ENCODE results near the gene POC5.

Gene POC5

DNA sequence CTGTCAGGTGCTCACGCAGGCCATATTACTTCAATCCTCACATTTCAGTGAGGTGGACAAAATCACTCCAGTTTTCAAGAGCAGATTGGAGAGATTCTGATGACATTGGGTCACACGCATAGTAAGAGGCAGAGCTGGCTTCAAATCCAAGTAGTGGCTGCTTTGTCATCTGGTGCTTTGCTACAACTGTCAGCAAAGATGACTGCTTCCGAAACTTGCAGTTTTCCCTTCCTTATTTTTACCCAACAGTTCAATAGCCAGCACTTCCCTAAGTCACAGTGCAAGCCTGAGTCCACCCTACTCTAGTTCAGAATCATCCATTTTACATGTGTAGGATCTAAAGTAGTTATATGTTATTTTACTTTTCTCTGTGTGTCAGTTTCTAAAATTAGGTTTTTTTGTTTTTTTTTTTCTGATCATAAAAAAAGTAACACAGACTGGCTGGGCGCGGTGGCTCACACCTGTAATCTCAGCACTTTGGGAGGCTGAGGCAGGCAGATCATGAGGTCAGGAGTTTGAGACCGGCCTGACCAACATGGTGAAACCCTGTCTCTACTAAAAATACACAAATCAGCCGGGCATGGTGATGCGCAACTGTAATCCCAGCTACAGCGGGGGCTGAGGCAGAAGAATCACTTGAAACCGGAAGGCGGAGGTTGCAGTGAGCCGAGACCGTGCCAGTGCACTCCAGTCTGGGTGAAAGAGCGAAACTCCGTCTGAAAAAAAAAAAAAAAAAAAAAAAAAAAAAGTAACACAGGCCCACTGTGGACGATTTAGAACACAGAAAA, 56.4 kb downstream of the POC5 start:
- no peak for DNase-seq (ENCODE audit: low read depth in 2 of 2, low spot score in 1 of 2)

DNA sequence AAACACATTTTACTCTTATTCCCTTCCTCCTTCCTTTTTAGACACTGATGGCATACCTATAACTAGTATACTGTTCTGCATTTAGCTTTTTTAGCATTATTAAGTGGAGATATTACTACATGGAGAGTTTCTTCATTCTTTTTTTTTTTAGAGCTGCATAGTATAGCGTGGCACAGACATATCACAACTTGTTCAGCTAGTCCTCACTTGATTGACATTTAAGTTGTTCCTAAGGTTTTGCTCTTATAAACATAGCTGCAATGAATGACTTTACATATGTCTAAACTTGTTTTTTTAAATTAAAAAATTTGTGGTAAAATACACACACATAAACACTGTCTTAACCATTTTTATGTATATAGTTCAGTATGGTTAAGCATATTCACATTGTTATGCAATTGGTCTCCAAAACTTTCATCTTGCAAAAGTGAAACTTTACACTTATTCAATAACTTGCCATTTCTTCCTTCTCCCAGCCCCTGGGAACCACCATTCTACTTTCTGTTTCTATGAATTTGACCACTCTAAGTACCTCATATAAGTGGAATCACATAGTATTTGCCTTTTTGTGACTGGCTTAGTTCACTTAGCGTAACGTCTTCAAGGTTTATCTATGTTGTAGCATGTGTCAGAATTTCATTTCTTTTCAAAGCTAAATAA, 57.3 kb downstream of the POC5 start:
- DNase-seq (ENCODE audit: low read depth in 2 of 2, low spot score in 1 of 2): no peak

DNA sequence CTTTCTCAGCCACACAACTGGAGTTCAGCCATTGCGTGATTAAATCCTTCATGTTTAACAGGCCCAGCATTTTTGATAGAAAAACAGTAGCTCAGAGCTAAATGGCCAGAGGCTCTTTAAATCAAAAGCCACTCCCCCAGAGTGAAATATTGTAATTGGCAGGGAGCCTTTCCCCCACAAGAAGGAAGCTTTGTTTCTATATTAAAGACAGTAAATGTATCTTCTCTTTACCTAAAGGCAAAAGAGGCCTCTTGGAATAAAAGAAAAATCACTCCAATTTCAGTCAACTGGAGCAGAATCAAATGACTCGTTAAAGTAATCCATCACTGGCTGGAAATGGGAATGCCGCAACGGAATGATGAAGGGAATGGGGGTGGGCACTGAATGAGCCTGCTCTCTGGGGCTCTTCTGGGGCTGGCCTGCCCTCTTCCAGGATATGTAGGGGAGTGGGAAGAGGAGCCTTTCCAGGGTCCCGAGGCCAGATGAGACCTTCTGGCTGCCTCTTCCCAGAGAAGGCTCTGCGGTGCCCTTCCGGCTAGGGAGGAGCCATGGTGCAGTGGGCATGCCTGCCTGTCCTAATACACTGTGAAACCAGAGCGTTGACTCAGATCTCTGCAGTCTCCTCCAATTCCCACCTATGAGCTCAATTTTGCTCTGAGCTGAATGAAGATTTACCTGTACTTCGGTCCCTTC, 60.8 kb downstream of the POC5 start:
- DNase-seq (ENCODE audit: low read depth in 2 of 2, low spot score in 1 of 2): no peak

- no peak for DNase-seq (ENCODE audit: low read depth in 2 of 2, low spot score in 1 of 2)
Observed at GRCh38 chr5:75654693-75655295, 62.4 kb downstream of the POC5 start.

DNA sequence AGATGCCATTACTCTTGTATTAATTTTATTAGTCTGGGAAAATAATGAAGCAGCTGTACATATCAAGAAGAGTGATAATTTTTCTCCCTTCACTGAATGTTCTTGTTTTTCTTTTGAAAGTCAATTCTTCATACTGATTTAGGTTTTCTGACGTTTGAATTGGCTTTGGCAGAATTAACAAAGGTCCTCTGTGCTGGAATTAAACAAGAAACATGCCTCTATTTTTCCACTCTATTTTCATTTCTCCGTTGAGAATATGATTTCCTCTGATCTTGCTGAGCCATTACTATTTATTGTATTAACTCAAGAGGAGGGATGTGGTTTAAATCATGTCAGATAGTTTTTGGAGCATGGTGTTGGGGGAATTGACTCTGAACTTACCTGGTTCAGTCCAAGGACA, 63.7 kb downstream of the POC5 start:
- no peak for DNase-seq (ENCODE audit: low read depth in 2 of 2, low spot score in 1 of 2)

GRCh38 chr5:75651575-75652238, 65.5 kb downstream of the POC5 start:
- no peak for DNase-seq (ENCODE audit: low read depth in 2 of 2, low spot score in 1 of 2)

- no peak for DNase-seq (ENCODE audit: low read depth in 2 of 2, low spot score in 1 of 2)
Observed at GRCh38 chr5:75648712-75649111, 68.5 kb downstream of the POC5 start.

- no peak for DNase-seq (ENCODE audit: low read depth in 2 of 2, low spot score in 1 of 2)
Observed at GRCh38 chr5:75640826-75641225, 76.4 kb downstream of the POC5 start.

- DNase-seq (ENCODE audit: low read depth in 2 of 2, low spot score in 1 of 2): no peak
Observed at GRCh38 chr5:75640395-75640794, 76.8 kb downstream of the POC5 start.

GRCh38 chr5:75639535-75640311, 77.5 kb downstream of the POC5 start:
- DNase-seq (ENCODE audit: low read depth in 2 of 2, low spot score in 1 of 2): no peak

GRCh38 chr5:75637949-75638348, 79.3 kb downstream of the POC5 start:
- DNase-seq (ENCODE audit: low read depth in 2 of 2, low spot score in 1 of 2): no peak

GRCh38 chr5:75632321-75632720, 84.9 kb downstream of the POC5 start:
- DNase-seq (ENCODE audit: low read depth in 2 of 2, low spot score in 1 of 2): no peak

DNA sequence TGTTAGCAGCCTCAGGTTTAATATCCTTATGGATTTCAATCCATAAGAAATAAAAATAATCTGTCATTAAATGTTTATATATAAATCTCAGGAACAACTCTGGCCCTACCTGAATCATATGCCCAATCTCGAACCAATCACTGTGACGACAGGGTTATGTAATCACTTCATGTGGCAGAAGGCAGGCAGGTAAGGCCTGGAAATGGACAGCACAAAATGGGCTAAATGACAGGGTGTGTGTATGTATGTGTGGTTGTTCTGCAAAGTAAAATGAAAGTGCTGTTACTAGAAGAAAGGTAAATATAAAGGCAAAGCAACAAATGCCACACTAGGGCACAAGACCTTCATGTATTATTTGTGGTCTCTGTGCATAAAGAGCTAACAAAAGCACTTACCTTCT, 86.4 kb downstream of the POC5 start:
- DNase-seq (ENCODE audit: low read depth in 2 of 2, low spot score in 1 of 2): no peak

GRCh38 chr5:75627801-75628200, 89.4 kb downstream of the POC5 start:
- DNase-seq (ENCODE audit: low read depth in 2 of 2, low spot score in 1 of 2): no peak

DNA sequence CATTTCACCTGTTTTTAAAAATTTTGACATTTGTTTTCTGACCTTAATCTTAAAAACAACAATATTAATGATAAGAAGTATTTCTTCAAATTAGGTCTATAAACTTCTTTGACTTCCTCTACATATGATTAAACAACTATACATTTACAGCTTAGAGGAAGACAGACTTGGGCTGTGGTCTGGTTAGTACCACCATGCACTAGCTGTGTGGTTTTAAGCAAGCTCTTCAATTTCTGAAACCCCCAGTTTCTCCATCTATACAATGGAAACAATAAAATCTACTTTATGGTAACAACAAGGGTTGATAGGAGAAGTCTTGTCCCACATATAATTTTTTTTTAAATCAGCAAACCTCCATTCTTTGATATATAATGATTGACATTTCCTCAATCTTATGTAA, 90.3 kb downstream of the POC5 start:
- DNase-seq (ENCODE audit: low read depth in 2 of 2, low spot score in 1 of 2): no peak

All from stimulated activated CD8-positive, alpha-beta memory T cell treated with anti-CD3 and anti-CD28 coated beads, Interleukin-4, amount 100 ng/mL, for 1 hour (primary cell).